NCI-H748 treated with DMSO at 0.1 percent for 48 hours (cell line): ENCODE results near the gene SERTAD1.
"Not testable (repeated sequence)": the region's sequence is repeated elsewhere in the genome, so short reads cannot be mapped to it uniquely, and the experiment has no call there.

Experiments used
- DNase-seq: peaks from one replicate; lab custom pipeline; 2025; lab: John Stamatoyannopoulos, UW

The SERTAD1 gene

DNA sequence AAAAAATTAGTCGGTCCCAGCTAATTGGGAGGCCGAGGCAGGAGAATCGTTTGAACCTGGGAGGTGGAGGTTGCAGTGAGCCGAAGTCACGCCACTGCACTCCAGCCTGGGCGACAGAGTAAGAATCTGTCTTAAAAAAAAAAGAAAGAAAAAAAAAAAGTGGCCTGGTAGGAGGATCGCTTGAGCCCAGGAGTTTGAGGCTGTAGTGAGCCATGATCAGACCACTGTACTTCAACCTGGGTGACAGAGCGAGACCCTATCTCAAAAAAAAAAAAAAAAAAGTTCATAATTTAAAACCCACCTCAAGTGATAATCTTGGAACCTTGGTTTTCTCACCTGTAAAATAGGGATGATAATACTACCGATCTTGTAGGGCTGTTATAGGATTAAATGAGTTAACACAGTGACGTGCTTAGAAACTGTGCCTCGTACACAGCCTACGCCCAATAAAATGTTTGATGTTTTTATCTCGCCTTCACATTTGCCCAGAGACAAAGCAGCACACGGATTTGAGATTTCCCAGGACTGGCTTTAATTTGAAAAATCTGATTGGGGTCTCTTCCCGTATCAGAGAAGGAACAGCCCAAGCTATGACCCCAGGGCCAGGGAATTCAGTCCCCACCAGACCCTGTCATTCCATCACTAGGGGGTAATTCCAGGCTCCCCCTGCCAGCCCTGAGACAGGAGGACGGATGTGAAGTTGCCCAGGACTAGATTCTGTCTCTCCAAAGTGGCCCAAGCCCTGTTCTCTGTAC, 3.6 kb downstream of the SERTAD1 start:
- DNase-seq = no peak

DNA sequence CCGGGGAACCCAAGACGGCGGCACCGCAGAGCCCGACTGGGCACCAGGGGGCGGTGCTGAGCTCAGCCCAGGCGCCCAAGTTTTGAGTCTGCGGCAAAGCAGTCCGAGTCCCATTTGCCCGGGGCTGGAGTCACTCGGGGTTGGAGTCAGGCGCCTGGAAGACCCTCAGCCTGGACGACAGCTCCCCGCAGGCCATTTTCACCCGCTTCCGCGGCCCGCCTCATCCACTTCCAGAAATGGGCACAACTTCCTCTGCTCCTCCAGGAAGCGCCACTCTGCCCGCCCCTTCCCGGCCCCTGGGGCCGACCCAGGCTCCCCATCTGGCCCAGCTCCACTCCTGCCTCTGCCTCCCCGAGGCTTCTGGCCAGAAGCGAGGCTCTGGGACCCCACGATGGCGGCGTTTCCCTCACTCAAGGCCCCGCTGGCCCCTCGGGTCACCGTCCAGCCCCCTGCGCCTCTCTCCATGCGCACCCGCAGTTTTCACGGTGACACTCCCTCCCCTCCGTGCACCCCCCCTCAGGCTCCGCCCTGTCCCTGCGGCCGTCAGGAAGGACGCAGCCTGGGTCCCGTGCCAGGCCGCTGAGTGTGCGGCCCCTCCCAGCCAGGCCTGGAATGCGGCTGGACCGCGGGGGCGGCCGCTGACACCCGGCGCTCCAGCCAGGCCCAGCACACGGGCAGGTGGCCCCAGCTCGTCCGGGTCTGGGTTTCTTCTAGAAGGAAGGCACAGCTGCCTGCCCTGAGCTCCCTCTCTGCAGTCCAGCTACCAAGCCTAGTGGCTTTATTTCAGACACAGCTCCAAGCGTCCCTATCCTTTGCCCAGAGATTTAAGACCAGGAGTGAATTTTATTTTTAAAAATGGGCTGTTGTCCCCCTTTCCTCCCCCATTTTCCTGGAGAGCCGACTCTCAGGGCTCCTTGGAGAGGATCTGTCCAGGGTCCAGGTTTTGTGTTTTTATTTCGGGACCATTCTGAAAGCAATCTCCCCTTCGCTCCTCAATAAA, 4.7 kb downstream of the SERTAD1 start:
- peak; percentile 69 for DNase-seq

DNA sequence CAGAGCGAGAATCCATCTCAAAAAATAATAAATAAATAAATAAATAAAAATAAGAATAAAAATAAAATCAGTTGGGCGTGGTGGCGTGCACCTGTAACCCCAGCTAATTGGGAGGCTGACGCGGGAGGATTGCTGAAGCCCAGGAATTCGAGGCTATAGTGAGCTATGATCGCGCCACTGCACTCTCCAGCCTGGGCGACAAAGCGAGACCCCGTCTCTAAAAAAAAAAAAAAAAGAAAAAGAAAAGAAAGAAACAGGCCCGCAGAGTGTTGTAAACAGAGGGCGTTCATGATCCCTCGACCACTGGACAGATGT, 5.4 kb downstream of the SERTAD1 start:
- no peak for DNase-seq

DNA sequence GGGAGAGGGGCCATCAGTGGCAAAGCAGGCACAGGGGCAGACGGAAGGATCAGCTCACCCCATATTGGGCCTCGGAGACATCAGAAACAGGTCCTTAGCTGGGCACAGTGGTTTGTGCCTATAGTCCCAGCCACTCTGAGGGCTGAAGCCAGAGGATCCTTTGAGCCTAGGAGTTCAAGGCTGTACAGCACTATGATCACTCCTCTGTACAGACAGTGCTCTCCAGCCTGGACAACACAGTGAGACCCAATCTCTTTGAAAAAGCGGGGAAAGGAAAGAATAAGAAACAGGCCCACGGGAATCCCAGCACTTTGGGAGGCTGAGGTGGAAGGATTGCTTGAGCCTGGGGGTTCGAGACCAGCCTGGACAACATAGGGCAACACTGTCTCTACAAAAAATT, 6.0 kb downstream of the SERTAD1 start:
- no peak for DNase-seq

DNA sequence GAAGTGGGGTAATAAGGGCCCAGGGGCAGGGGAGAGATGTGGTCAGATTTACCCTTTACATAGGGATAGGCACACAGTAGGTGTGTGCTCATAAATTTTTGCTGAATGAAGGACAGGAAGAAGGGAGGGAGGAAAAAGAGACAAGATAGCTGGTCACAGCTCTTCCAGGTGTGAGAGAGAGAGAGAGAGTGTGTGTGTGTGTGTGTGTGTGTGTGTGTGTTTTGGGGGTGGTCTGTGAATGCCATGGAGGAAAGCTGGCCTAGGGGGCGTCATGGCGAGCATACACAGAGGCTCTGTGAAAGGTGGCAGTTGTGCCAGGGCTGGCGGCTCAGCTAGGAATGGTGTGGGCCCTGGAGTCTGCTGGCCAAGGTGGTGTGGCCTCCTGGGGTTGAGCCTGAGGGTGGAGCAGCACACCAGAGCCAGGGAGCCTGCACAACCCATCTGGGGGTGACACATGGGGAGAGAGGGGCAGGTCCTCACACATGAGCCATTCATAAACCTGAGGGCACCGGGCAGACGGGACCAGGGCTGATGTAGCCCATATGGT, 6.7 kb downstream of the SERTAD1 start:
- no peak for DNase-seq

DNA sequence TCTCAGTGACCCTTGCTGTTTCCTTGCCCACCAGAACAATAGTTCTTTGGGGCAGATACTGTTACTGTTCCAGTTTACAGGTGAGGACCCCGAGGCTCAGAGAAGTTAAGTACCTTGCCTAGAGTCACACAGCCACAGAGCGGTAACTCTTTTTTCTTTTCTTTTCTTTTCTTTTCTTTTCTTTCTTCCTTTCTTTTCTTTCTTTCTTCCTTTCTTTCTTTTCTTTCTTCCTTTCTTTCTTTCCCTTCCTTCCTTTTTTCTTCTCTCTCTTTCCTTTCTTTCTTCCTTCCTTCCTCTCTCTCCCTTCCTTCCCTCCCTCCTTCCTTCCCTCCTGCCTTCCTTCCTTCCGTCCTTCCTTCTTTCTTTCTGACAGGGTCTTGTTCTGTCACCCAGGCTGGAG, 7.8 kb downstream of the SERTAD1 start:
- no peak for DNase-seq

GRCh38 chr19:40417643-40417981, 8.2 kb downstream of the SERTAD1 start:
- DNase-seq = no peak

DNA sequence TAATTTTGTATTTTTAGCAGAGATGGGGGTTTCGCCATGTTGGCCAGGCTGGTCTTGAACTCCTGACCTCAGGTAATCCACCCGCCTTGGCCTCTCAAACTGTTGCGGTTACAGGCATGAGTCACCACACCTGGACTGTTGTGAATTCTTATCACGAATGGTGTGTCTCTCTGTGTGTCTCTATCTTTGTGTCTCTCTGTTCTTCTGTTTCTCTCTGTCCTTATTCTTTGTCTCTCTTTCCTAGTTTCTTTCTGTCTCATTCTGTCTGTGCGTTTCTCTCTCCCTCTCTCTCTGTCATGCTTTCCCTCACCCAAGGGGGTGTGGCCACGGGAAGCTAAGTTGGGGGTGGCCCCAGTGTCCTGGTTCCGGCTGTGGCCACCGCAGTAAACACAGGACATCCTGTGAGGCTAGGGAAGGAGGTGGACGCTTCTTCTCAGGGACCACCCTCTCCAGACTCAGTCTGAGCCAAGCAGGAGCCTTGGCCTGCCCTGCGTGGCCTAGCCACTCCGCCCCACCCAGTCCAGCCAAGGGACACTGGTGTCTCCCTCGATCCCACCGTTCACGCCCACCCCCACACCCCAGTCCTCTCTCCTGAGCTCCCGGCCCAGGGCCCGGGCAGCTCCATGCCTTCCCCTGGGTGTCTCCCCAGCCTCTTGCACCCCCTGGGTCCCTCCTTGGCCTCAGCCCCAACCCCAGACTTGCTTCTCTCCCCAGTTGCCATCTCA, 8.7 kb downstream of the SERTAD1 start:
- DNase-seq = no peak

DNA sequence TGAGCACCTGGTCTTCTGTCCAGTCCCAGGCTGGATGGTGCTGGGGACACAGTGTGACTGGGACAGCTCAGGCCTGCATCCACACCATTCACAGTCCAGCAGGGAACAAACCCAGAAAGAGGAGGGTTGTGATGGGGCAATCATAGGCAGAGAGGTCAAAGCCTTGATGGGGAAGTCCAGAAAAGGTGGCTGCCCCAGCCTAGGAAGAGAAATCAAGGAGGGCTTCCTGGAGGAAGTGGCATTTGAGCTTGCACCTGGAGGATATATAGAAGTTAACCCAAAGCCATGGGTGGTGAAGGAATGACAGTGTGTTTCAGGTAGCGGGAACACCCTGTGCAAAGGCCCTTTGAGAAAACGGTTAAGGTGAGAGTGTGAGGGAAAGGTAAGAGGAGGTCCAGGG, 10.0 kb downstream of the SERTAD1 start:
- DNase-seq = no peak

- no peak for DNase-seq
Measured at GRCh38 chr19:40414542-40415535, 11.0 kb downstream of the SERTAD1 start.

DNA sequence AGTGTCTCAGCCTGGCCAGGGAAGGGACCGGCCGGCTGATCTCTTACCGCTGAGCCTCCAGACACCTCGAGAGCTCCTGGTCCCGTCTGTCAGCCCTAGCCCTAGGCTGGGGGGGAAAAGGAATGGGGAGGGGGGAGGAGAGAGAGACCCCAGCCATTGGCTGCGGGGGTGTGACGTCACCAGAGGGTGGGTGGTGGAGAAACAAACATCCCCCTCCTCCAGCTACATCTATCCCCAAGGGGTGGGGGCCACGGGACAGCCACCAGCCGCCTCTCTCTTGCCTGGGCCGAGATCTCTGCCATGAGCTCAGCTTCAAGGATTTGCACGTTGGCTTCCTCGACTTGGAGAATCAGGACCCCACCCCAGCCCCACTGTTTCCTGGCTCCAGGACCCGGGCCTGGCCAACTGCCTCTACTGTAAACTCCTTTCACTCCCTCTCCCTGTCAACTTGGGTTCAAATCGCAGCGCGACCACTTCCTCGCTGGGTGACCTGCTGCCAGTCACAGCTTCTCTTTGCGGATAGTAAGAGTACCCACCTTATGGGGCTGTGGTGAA, 12.4 kb downstream of the SERTAD1 start, which contains the start of gene PRX:
TSS of gene PRX (minus strand) at position 88 of the 555 bp plus-strand sequence. CDS start 5,446 bp downstream, outside the sequence.
- DNase-seq = no peak

DNA sequence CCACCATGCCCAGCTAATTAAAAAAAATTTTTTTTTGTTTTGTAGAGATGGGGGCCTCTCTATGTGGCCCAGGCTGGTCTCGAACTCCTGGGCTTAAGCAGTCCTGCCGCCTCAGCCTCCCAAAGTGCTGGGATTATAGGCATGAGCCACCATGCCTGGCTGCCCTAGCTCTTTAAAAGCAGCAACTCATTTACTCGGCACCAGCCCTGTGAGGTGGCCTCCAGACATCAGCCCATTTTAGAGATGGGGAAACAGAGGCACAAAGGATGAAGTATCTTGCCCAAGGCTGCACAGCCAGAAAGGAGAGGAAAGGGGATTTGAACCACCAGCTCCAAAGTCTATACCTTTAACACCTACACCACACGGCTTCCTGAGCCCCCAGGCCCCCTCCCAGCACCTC, 12.9 kb downstream of the SERTAD1 start:
- no peak for DNase-seq

- DNase-seq = no peak
Measured at GRCh38 chr19:40411958-40412499, 13.8 kb downstream of the SERTAD1 start.

DNA sequence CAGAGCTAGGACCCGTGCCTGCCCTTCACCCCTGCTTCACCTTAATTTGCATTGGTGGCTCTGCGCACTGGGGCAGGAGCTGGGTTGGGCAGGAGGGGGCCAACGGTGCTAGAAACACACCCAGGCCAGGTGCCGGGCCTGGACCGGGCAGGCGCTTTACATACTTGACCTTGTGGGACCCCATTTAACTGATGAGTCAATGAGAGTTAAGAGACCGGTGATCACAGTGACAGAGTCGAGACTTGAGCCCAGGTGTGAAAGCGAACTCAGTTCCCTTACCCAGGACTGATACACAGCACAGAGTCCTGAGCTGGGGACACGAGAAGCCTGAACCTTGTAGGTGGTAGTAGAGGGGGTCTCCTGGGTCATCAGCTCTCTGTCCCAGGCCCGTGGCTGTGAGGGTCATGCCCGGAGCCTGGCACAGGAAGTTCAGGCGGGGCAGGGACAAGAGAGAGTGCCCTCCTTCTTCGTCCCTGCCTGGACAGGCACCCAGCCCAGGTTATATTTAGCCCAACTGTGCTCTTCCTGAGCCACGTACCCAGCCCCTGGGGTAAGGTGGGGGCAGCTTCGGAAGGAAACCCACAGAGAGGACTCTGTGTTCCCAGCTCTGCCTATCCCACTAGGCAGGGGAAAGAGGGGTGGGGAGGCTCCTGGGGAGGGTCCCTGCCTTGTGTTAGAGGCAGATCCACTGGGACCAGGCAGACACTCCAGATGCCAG, 14.5 kb downstream of the SERTAD1 start:
- no peak for DNase-seq

- no peak for DNase-seq
Measured at GRCh38 chr19:40410030-40410389, 15.8 kb downstream of the SERTAD1 start.

DNA sequence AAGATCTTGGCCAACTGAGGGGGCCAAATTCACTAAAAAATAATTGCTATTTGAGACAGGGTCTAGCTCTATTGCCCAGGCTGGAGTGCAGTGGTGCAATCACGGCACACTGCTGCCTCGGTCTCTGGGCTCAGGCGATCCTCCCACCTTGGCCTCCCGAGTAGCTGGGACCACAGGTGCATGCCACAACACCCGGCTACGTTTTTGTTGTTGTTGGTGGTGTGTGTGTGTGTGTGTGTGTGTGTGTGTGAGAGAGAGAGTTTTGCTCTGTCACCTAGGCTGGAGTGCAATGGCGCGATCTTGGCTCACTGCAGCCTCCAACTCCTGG, 17.2 kb downstream of the SERTAD1 start:
- not testable (repeated sequence) for DNase-seq

GRCh38 chr19:40407714-40408597, 17.8 kb downstream of the SERTAD1 start:
- DNase-seq = no peak

DNA sequence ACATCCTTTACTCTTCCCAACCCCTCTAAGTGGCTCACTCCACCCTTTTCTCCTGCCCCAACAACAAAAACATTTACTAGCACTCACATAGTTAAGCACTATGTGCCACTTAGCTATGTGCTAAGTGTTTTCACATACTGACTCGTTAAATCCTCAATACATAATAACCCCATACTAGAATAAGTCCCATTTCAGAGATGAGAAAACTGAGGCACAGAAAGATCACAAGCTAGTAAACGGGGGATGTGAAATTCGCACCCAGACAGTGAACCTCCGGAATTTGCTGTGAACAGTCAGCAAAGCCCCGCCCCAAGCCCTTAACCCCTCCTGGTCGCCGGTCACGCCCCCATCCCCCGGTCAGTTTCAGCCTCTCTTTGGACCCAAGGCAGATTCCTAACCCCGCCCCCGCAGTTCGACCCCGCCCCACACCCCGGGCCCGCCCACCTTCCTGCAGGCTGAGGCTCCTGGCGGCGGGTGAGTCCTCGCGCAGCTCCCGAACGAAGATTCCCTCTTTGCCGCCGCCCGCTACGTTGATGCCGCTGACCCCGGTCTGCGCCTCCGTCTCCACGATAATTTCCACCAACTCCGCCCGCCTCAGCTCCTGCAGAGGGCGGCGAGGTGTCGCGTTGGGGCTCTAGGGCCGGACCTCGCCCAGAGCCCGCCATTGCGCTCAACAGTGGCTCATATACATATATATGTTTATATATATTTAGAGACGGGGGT, 22.4 kb downstream of the SERTAD1 start:
- peak; percentile 76 for DNase-seq
